Measurements from ENCODE around the gene ADCY1.

GRCh38 chr7:45599851-45600706, 25.9 kb downstream of the ADCY1 start:
- TF ChIP-seq CTCF (IDR thresholded peaks at IDR 0.05) (no peak), POLR2A (IDR thresholded peaks at IDR 0.05) (no peak), POLR2AphosphoS5 (IDR thresholded peaks at IDR 0.05) (no peak)

Data from suprapubic skin (tissue), 4 donors.